Gastroesophageal sphincter (tissue), 4 donors: Measurements from ENCODE around the gene NCLN. TPM values are rescaled to one million over a fixed set of nuclear protein-coding genes. Genes with fewer than 3 reads are reported as not detected.
A peak's percentile ranks its signal among the peaks of the same experiment; 100 is the strongest.
"Not testable (repeated sequence)": the region's sequence is repeated elsewhere in the genome, so short reads cannot be mapped to it uniquely, and the experiment has no call there.

Source experiments
- ATAC-seq: fragments of 150-250 bp; one replicate; pipeline ENCODE4 v1.9.1; 2016; ENCODE audit warnings: mild to moderate bottlenecking, moderate library complexity
- H3K27ac ChIP-seq, 4 donors: fragments of 200-600 bp; sonication (generic) in 3 of 4; 1 replicate in 3 of 4; 2 replicates in 1 of 4; pipeline ENCODE4 v1.5.1; 2016 to 2019
- H3K27me3 ChIP-seq: fragments of 200-600 bp; sonication (generic); one replicate; pipeline ENCODE4 v1.5.1; 2019
- H3K36me3 ChIP-seq, 2 donors: fragments of 200-600 bp; sonication (generic); one replicate each; pipeline ENCODE4 v1.5.1; 2019; ENCODE audit warnings: control low read depth in 1 of 2
- H3K4me1 ChIP-seq, 3 donors: fragments of 200-600 bp; sonication (generic); 1 replicate in 2 of 3; 2 replicates in 1 of 3; pipeline ENCODE4 v1.5.1; 2016 to 2019; ENCODE audit warnings: control low read depth in 2 of 3
- H3K4me3 ChIP-seq, 2 donors: fragments of 200-600 bp; sonication (generic); one replicate each; pipeline ENCODE4 v1.5.1; 2019; ENCODE audit warnings: mild to moderate bottlenecking in 1 of 2, moderate library complexity in 1 of 2
- H3K9me3 ChIP-seq, 3 donors: fragments of 200-600 bp; sonication (generic); one replicate each; pipeline ENCODE4 v1.5.1; 2017 to 2019; ENCODE audit warnings: control low read depth in 2 of 3
- EP300 ChIP-seq: sonication (generic); formaldehyde crosslinking; IDR thresholded peaks from one replicate; pipeline ENCODE4 v1.6.1; 2017; ENCODE audit warnings: antibody characterized with exemption, mild to moderate bottlenecking
- POLR2A ChIP-seq, 2 donors: fragments of 450-650 bp; IDR thresholded peaks; one replicate each; pipeline ENCODE4 v1.6.1; 2017; ENCODE audit warnings: antibody characterized with exemption in 2 of 2, mild to moderate bottlenecking in 2 of 2, moderate library complexity in 1 of 2
- POLR2AphosphoS5 ChIP-seq: sonication (generic); formaldehyde crosslinking; IDR thresholded peaks from one replicate; pipeline ENCODE4 v1.6.1; 2017; ENCODE audit warnings: antibody characterized with exemption
- WGBS, 2 donors: methylation state at CpG; one replicate each; pipeline ENCODE4 v1.1.5; 2018; ENCODE audit warnings: low coverage in 1 of 2; 5-methylcytosine and 5-hydroxymethylcytosine counted together
- total RNA-seq, 4 donors: library from RNA; depleted of rRNA; stranded (reverse); fragments of >200 nt; gene quantifications; one replicate each; pipeline ENCODE4 v1.1.0, GENCODE V29; 2016
- TF ChIP-seq, protein P1 (sequence below), 4 experiments: fragments of 200-600 bp in 2 of 4; fragments of 450-650 bp in 2 of 4; sonication (generic) in 1 of 4; IDR thresholded peaks; one replicate each; pipeline ENCODE4 v1.5.1; 2017 to 2019; ENCODE audit warnings: antibody characterized with exemption in 4 of 4, mild to moderate bottlenecking in 2 of 4, moderate library complexity in 2 of 4

NCLN gene
- total RNA-seq, 4 donors from 2014 or later, result 18.0 to 42.3 (median 29.2) TPM

DNA sequence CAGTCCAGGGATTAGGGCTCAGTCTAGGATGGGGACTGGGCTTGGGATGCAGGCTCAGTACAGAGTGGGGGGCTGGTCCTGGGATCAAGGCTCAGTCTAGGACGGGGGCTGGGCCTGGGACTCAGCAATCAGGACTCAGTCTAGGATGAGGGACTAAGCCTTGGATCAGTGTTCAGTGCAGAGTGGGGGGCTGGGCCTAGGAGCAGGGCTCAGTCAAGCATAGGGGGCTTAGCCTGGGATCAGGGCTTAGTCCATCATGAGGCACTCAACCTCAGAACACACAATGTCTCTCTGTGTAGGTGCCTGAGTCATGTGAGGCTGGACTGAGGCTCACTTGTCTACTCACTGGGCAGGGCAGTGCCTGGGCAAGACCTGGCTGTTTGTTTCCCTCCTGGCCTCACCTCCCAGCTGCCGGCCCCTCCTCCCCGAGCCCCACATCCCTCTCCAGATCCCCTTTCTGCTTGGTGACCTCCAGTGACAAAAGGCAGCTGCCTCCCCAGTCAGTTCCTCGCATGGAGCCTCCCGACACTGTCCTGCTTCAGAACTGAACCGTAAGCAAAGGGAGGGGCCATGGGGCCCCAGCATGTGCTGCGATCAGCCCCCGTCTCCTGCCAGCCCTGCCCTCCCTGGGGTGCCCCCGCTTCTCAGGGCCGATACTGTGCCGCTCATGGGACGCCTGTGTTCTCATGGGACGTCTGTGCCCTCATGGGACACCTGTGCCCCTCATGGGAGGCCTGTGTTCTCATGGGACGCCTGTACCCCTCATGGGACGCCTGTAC lies 13.6 kb upstream of the NCLN start:
- Histone ChIP-seq H3K9me3 (no peaks in the 10 kb centered on the region), H3K27me3 (peaks cover 22% of the 10 kb centered on the region), H3K4me1 (no peaks in the 10 kb centered on the region), H3K27ac (no peak overlapping the region), H3K36me3 (no peaks in the 10 kb centered on the region), H3K4me3 (no peak overlapping the region)
- no peak for ATAC-seq
- no CpG with 5 or more reads among the region's 15 CpGs for WGBS, 2 donors
- TF ChIP-seq, protein P1, sequence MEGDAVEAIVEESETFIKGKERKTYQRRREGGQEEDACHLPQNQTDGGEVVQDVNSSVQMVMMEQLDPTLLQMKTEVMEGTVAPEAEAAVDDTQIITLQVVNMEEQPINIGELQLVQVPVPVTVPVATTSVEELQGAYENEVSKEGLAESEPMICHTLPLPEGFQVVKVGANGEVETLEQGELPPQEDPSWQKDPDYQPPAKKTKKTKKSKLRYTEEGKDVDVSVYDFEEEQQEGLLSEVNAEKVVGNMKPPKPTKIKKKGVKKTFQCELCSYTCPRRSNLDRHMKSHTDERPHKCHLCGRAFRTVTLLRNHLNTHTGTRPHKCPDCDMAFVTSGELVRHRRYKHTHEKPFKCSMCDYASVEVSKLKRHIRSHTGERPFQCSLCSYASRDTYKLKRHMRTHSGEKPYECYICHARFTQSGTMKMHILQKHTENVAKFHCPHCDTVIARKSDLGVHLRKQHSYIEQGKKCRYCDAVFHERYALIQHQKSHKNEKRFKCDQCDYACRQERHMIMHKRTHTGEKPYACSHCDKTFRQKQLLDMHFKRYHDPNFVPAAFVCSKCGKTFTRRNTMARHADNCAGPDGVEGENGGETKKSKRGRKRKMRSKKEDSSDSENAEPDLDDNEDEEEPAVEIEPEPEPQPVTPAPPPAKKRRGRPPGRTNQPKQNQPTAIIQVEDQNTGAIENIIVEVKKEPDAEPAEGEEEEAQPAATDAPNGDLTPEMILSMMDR (IDR thresholded peaks at IDR 0.05), result no peak

DNA sequence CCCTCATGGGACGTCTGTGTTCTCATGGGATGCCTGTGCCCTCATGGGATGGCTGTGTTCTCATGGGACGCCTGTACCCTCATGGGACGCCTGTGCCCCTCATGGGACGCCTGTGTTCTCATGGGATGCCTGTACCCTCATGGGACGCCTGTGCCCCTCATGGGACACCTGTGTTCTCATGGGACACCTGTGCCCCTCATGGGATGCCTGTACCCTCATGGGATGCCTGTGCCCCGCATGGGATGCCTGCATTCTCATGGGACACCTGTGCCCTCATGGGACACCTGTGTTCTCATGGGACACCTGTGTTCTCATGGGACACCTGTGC lies 13.1 kb upstream of the NCLN start:
- not testable (repeated sequence) for H3K27ac ChIP-seq, H3K9me3 ChIP-seq, H3K4me3 ChIP-seq, H3K4me1 ChIP-seq, H3K36me3 ChIP-seq, ATAC-seq
- WGBS, 2 donors, result no CpG with 5 or more reads among the region's 6 CpGs
- H3K27me3 ChIP-seq, result peaks cover 22% of the 10 kb centered on the region

DNA sequence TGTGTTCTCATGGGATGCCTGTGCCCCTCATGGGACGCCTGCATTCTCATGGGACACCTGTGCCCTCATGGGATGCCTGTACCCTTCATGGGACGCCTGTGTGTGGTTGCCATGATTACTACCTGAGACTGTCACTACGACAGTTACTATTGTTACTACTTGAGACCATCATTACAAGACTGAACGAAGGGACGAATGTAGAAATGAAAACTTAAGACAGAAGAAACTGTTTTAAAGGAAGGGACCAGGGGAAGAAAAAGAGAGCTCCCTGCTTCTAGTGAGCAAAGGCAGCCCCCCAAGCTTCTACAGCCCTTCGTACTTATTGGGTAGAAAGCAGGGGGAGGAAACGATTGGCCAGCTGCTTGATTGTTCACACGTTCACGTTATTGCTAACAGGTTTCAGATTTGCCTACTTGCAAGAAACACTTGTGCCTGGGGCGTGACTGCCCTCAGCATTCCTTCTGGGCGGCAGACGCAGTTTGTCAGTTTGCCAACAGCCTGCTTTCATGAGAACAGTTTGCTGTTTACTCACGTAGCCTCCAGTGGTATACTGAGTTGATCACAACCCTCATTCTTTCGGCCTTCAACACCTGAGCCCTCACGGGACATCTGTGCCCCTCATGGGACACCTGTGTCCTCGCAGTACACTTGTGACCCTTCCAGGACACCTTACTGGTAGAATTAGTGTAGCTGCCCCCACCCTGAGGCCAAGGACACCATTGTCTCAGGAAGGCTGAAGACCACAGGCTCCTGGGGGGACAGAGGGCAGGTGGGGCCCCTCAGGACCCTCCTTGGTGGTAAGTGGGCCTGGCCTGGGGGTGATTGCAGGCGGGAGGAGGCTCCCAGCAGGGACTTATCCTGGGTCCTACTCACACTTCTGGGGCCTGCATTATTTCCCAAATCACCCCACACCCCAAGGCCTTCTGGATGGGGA lies 9.7 kb upstream of the NCLN start:
- no peak for ATAC-seq
- no peak overlapping the region for H3K4me3 ChIP-seq
- H3K27me3 ChIP-seq, result peaks cover 18% of the 10 kb centered on the region
- H3K27ac ChIP-seq, result no peak overlapping the region
- TF ChIP-seq, protein P1 (IDR thresholded peaks at IDR 0.05), result no peak
- TF ChIP-seq POLR2A (IDR thresholded peaks at IDR 0.05) (no peak), POLR2AphosphoS5 (no peak), EP300 (no peak)
- no peaks in the 10 kb centered on the region for H3K4me1 ChIP-seq
- WGBS, 2 donors, result 55 to 69% methylated on average over 6 to 10 of the region's 17 CpGs
- no peaks in the 10 kb centered on the region for H3K9me3 ChIP-seq
- H3K36me3 ChIP-seq, result no peaks in the 10 kb centered on the region

DNA sequence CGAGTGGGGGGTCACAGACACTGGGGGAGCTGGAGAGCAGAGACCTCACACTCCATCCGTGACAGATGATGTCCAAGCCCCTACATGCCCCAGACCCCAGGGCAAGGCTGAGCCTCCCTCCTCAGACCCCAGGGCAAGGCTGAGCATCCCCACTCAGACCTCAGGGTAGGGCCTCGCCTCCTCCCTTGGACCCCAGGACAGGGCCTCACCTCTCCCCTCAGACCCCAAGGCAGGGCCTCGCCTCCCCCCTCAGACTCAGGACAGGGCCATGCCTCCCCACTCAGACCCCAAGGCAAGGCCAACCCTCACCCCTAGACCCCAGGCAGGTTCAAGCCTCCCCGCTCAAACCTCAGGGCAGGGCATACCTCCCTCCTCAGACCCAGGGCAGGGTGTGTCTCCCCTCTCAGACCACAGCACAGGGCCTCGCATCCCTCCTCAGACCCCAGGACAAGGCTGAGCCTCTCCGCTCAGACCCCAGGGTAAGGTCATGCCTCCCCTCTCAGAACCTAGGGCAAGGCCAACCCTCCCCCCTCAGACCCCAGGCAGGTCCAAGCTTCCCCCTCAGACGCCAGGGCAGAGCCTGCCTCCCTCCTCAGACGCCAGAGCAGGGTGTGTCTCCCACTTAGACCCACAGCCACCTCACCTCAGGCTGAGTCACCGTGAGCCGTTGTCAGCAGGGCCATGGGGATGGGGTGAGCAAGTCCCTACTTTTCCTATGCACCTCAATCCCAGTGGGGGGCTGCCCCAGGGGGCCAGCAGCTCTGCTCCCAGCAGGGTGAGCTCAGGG lies 8.8 kb upstream of the NCLN start:
- Histone ChIP-seq H3K36me3 (no peaks in the 10 kb centered on the region), H3K4me3 (no peak overlapping the region), H3K27me3 (peaks cover 9% of the 10 kb centered on the region), H3K27ac (no peak overlapping the region), H3K4me1 (no peaks in the 10 kb centered on the region), H3K9me3 (no peaks in the 10 kb centered on the region)
- ATAC-seq, result peak; percentile 13
- TF ChIP-seq, protein P1 (IDR thresholded peaks at IDR 0.05), result no peak
- no peak for TF ChIP-seq POLR2AphosphoS5
- TF ChIP-seq POLR2A (IDR thresholded peaks at IDR 0.05), result no peak
- TF ChIP-seq EP300, result no peak
- WGBS, 2 donors, result no CpG with 5 or more reads among the region's 11 CpGs

DNA sequence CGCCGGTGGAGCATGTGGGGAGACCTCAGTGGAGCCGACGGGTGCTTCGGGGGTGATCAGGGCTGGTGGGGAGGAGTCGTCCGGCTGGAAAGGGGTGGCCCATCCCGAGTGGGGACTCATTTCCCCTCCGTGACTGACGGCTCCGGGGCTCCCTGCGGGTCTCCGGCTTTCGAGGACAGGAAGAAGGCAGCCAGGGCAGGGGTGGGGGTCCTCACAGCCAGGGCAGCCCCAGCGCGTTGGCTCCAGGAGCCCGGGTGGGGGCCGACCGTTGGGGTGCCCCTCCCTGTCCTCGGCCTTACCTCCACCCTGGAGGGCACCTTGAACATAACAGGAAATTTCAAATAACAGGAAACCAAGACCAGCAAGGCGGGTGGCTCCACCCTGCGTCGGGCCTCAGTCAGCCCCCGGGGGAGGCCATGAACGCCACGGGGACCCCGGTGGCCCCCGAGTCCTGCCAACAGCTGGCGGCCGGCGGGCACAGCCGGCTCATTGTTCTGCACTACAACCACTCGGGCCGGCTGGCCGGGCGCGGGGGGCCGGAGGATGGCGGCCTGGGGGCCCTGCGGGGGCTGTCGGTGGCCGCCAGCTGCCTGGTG lies 7.3 kb upstream of the NCLN start, which contains the start of gene S1PR4:
Gene S1PR4, plus strand, starts transcription at position 393 of the 596 bp plus-strand sequence. Its CDS starts 24 bp downstream, at position 417.
- ATAC-seq, result peak; percentile 39
- H3K36me3 ChIP-seq, result no peaks in the 10 kb centered on the region
- peak within 1 kb of the TSS in 3 of 4 donors; percentile 0 to 41 (median 14) for H3K27ac ChIP-seq
- H3K9me3 ChIP-seq, result no peaks in the 10 kb centered on the region
- peak within 1 kb of the TSS in 1 of 2 donors; percentile 31 for H3K4me3 ChIP-seq
- H3K4me1 ChIP-seq, result no peaks in the 10 kb centered on the region
- no peaks in the 10 kb centered on the region for H3K27me3 ChIP-seq
- 31 to 68% methylated on average over 2 to 8 of the region's 42 CpGs for WGBS, 2 donors
- TF ChIP-seq POLR2A (IDR thresholded peaks at IDR 0.05), result no peak
- no peak for TF ChIP-seq EP300
- TF ChIP-seq, protein P1 (IDR thresholded peaks at IDR 0.05), result no peak
- no peak for TF ChIP-seq POLR2AphosphoS5
